Measurements from ENCODE around the gene TAS2R10.

- TF ChIP-seq, protein P1, sequence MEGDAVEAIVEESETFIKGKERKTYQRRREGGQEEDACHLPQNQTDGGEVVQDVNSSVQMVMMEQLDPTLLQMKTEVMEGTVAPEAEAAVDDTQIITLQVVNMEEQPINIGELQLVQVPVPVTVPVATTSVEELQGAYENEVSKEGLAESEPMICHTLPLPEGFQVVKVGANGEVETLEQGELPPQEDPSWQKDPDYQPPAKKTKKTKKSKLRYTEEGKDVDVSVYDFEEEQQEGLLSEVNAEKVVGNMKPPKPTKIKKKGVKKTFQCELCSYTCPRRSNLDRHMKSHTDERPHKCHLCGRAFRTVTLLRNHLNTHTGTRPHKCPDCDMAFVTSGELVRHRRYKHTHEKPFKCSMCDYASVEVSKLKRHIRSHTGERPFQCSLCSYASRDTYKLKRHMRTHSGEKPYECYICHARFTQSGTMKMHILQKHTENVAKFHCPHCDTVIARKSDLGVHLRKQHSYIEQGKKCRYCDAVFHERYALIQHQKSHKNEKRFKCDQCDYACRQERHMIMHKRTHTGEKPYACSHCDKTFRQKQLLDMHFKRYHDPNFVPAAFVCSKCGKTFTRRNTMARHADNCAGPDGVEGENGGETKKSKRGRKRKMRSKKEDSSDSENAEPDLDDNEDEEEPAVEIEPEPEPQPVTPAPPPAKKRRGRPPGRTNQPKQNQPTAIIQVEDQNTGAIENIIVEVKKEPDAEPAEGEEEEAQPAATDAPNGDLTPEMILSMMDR (IDR thresholded peaks at IDR 0.05): no peak
- TF ChIP-seq EP300 (IDR thresholded peaks at IDR 0.05): no peak
These were observed 31.9 kb downstream of the TAS2R10 start for GRCh38 chr12:10794222-10794621.

All from esophagus muscularis mucosa (tissue), 3 donors.